ENCODE measurements around the gene NGDN.

NGDN gene

GRCh38 chr14:23522643-23523198 is 53.2 kb downstream of the NGDN start:
- no peak for DNase-seq (ENCODE audit: low read depth in 3 of 3)

DNA sequence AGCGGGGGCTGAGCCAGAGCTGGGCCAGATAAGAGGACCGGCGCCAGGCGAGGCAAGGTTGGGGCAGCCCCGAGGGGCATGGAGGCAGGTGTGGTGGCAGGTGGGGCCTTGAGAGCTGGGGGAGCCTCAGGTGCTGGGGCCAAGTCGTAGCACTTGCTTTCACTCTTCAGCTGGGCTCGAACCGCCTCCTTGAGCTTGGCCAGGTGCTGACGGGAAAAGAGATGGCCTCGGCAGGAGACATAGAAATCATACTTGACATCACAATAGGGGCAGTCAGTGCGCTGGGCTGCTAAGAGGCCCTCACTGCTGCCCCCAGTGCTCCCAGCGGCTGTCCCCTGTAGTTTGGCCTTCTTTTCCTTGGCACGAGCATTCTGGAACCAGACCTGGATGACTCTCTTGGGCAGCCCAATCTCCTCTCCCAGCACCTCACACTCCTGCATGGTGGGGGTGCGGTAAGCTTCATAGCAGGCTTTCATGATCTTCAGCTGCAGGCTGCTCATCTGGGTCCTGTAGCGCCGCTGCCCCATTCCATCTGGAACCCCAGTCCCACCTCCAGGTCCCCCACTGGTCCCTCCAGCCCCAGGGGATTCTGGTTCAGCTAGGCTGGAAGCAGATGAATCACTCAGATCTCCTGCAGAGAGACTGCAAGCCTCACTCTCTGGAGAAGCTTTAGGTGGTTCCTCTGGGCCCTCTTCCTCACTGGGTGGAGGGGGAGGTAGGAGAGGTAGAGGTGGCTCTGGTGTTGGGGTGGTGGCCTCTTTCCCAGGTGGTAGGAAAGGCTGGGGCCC is 53.9 kb downstream of the NGDN start:
- DNase-seq (ENCODE audit: low read depth in 3 of 3), result no peak

- DNase-seq (ENCODE audit: low read depth in 3 of 3), result no peak
Observed at GRCh38 chr14:23524954-23525353, 55.5 kb downstream of the NGDN start.

GRCh38 chr14:23525611-23526010 is 56.1 kb downstream of the NGDN start:
- DNase-seq (ENCODE audit: low read depth in 3 of 3), result no peak

Measured in stimulated activated CD4-positive, alpha-beta T cell treated with anti-CD3 and anti-CD28 coated beads, TNF-alpha, amount 100 ng/mL, for 24 hours (primary cell).